ENCODE measurements around the gene OPHN1.

GRCh38 chrX:68121371-68121770 is 311.9 kb downstream of the OPHN1 start:
- TF ChIP-seq CTCF (conservative IDR thresholded peaks at IDR 0.05), result no peak
- no peak for TF ChIP-seq ZFX (IDR thresholded peaks at IDR 0.05)

Data from C4-2B (cell line).